ENCODE results near the gene NDUFAF3. TPM values are rescaled to one million over a fixed set of nuclear protein-coding genes. Genes with fewer than 3 reads are reported as not detected.

Gene NDUFAF3
- total RNA-seq, 4 donors from 2014 or later, result 90.9 to 142 (median 116) TPM

DNA sequence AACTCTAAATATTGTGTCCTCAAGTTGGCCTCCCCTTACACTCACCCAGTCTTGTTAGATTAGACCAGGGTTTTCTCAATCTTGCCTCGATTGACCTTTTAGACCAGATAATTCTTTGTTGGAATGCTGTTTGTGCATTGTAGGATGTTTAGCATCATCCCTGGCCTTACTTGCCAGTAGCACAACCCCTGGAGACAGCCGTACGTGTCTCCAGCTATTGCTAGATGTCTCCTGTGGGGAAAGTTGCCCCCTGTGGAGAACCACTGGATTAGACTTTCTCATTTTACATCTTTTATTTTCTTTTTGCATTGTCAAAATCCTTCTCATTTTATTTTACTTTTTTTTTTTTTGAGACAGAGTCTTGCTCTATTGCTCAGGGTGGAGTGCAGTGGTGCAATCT lies 12.5 kb upstream of the NDUFAF3 start:
- H3K27ac ChIP-seq (replicated peaks in 1 of 4), result no peak overlapping the region
- no peaks in the 10 kb centered on the region for H3K9me3 ChIP-seq
- H3K4me3 ChIP-seq, result no peak overlapping the region
- H3K27me3 ChIP-seq, result no peaks in the 10 kb centered on the region
- 79% methylated on average over 3 of the region's 3 CpGs for WGBS
- TF ChIP-seq, protein P1, sequence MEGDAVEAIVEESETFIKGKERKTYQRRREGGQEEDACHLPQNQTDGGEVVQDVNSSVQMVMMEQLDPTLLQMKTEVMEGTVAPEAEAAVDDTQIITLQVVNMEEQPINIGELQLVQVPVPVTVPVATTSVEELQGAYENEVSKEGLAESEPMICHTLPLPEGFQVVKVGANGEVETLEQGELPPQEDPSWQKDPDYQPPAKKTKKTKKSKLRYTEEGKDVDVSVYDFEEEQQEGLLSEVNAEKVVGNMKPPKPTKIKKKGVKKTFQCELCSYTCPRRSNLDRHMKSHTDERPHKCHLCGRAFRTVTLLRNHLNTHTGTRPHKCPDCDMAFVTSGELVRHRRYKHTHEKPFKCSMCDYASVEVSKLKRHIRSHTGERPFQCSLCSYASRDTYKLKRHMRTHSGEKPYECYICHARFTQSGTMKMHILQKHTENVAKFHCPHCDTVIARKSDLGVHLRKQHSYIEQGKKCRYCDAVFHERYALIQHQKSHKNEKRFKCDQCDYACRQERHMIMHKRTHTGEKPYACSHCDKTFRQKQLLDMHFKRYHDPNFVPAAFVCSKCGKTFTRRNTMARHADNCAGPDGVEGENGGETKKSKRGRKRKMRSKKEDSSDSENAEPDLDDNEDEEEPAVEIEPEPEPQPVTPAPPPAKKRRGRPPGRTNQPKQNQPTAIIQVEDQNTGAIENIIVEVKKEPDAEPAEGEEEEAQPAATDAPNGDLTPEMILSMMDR (IDR thresholded peaks at IDR 0.05), result no peak
- TF ChIP-seq POLR2A (IDR thresholded peaks at IDR 0.05; ENCODE audit: low read depth) (no peak), EP300 (IDR thresholded peaks at IDR 0.05) (no peak), POLR2AphosphoS5 (IDR thresholded peaks at IDR 0.05) (no peak)
- DNase-seq (ENCODE audit: extremely low spot score), result no peak
- H3K36me3 ChIP-seq, result peaks cover under 1 to 44% (median 32%) of the 10 kb centered on the region in 4 donors
- intact Hi-C loops (cut with DNase I), result loop anchor here (10.0 kb wide), 1 partner anchor 85 kb away; the partner anchor contains the start of gene QRICH1
- peaks cover 26 to 54% (median 42%) of the 10 kb centered on the region in 4 donors for H3K4me1 ChIP-seq

DNA sequence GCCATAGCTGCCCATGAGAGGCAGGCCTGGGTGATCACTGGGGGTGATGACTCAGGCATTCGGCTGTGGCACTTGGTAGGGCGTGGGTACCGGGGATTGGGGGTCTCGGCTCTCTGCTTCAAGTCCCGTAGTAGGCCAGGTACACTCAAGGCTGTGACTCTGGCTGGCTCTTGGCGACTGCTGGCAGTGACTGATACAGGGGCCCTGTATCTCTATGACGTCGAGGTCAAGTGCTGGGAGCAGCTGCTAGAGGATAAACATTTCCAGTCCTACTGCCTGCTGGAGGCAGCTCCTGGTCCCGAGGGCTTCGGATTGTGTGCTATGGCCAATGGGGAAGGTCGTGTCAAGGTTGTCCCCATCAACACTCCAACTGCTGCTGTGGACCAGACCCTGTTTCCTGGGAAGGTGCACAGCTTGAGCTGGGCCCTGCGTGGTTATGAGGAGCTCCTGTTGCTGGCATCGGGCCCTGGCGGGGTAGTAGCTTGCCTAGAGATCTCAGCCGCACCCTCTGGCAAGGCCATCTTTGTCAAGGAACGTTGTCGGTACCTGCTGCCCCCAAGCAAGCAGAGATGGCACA lies 9.4 kb upstream of the NDUFAF3 start:
- Histone ChIP-seq H3K27me3 (no peaks in the 10 kb centered on the region), H3K4me1 (peaks cover 23 to 52% (median 40%) of the 10 kb centered on the region in 4 donors), H3K9me3 (no peaks in the 10 kb centered on the region), H3K27ac (replicated peaks in 1 of 4) (peak overlapping the region in 2 of 4 donors; percentile 10 to 28), H3K36me3 (peaks cover 17 to 63% (median 54%) of the 10 kb centered on the region in 4 donors), H3K4me3 (no peak overlapping the region)
- WGBS, result 30% methylated on average over 2 of the region's 17 CpGs
- TF ChIP-seq POLR2AphosphoS5 (IDR thresholded peaks at IDR 0.05) (no peak), EP300 (IDR thresholded peaks at IDR 0.05) (no peak), POLR2A (IDR thresholded peaks at IDR 0.05; ENCODE audit: low read depth) (no peak)
- TF ChIP-seq, protein P1 (IDR thresholded peaks at IDR 0.05), result no peak
- no peak for DNase-seq (ENCODE audit: extremely low spot score)
- intact Hi-C loops (cut with DNase I), result no loop called here

- intact Hi-C loops (cut with DNase I), result no loop called here
- Histone ChIP-seq H3K4me1 (peaks cover 23 to 52% (median 40%) of the 10 kb centered on the region in 4 donors), H3K9me3 (no peaks in the 10 kb centered on the region), H3K27ac (replicated peaks in 1 of 4) (peak overlapping the region in 1 of 4 donors; percentile 10), H3K4me3 (no peak overlapping the region), H3K36me3 (peaks cover 17 to 63% (median 54%) of the 10 kb centered on the region in 4 donors), H3K27me3 (no peaks in the 10 kb centered on the region)
- 90% methylated on average over 6 of the region's 19 CpGs for WGBS
- DNase-seq (ENCODE audit: extremely low spot score), result no peak
- TF ChIP-seq POLR2AphosphoS5 (IDR thresholded peaks at IDR 0.05), result no peak
- TF ChIP-seq, protein P1 (IDR thresholded peaks at IDR 0.05), result no peak
- TF ChIP-seq POLR2A (IDR thresholded peaks at IDR 0.05; ENCODE audit: low read depth), result no peak
- TF ChIP-seq EP300 (IDR thresholded peaks at IDR 0.05), result no peak
Measured at GRCh38 chr3:49013113-49013737, 8.7 kb upstream of the NDUFAF3 start.

DNA sequence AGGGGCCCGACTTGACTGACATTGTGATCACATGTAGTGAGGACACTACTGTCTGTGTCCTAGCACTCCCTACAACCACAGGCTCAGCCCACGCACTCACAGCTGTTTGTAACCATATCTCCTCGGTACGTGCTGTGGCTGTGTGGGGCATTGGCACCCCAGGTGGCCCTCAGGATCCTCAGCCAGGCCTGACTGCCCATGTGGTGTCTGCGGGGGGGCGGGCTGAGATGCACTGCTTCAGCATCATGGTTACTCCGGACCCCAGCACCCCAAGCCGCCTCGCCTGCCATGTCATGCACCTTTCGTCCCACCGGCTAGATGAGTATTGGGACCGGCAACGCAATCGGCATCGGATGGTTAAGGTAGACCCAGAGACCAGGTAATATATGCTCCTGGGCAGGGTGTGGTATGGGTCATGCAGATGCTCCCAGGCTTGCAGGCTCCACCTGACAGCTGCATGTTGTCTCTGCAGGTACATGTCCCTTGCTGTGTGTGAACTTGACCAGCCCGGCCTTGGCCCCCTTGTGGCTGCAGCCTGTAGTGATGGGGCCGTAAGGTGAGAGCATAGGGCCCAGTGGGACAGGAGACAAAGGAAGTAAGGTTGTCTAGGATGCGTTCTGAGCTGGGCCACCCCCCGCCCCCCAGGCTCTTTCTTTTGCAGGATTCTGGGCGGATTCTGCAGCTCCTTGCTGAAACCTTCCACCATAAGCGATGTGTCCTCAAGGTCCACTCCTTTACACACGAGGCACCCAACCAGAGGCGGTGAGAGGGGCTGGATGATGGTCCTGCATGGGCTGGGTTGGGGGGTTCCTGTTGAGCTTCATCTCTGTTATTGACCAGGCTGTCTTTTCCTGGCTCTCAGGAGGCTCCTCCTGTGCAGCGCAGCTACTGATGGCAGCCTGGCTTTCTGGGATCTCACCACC lies 7.9 kb upstream of the NDUFAF3 start:
- intact Hi-C loops (cut with DNase I), result no loop called here
- no peaks in the 10 kb centered on the region for H3K27me3 ChIP-seq
- DNase-seq (ENCODE audit: extremely low spot score), result no peak
- TF ChIP-seq POLR2AphosphoS5 (IDR thresholded peaks at IDR 0.05) (no peak), EP300 (IDR thresholded peaks at IDR 0.05) (no peak), POLR2A (IDR thresholded peaks at IDR 0.05; ENCODE audit: low read depth) (no peak)
- TF ChIP-seq, protein P1 (IDR thresholded peaks at IDR 0.05), result peak; percentile 28 to 57 (median 34)
- H3K36me3 ChIP-seq, result peaks cover 17 to 60% (median 54%) of the 10 kb centered on the region in 4 donors
- WGBS, result 72% methylated on average over 9 of the region's 24 CpGs
- H3K9me3 ChIP-seq, result no peaks in the 10 kb centered on the region
- no peak overlapping the region for H3K4me3 ChIP-seq
- peaks cover 24 to 49% (median 37%) of the 10 kb centered on the region in 4 donors for H3K4me1 ChIP-seq
- H3K27ac ChIP-seq (replicated peaks in 1 of 4), result no peak overlapping the region
